K562 (cell line): ENCODE measurements around the gene MRPS15. TPM values are rescaled to one million over a fixed set of nuclear protein-coding genes. Genes with fewer than 3 reads are reported as not detected.
A peak's percentile ranks its signal among the peaks of the same experiment; 100 is the strongest.

Experiments
- BHLHE40 ChIP-seq: IDR thresholded peaks from 2 replicates; pipeline ENCODE4 v1.6.1; 2011; ENCODE audit warnings: low read length, improper control_type of control experiment
- FOXK1 ChIP-seq: sonication (generic); formaldehyde crosslinking; IDR thresholded peaks from 2 replicates; pipeline ENCODE4 v1.8.0; 2022; ENCODE audit warnings: missing genetic modification reagents, mild to moderate bottlenecking, borderline replicate concordance
- FOXO4 ChIP-seq: fragments of 450-650 bp; formaldehyde crosslinking; IDR thresholded peaks from 2 replicates; pipeline ENCODE4 v1.4.0; 2020; ENCODE audit warnings: mild to moderate bottlenecking, moderate library complexity
- MYBL2 ChIP-seq, 2 experiments: fragments of 450-650 bp in 1 of 2; sonication (generic) in 1 of 2; formaldehyde crosslinking in 1 of 2; IDR thresholded peaks; 2 replicates each; pipeline versions ENCODE4 v1.6.1 to v1.8.1; 2017 to 2022; ENCODE audit warnings: borderline replicate concordance in 1 of 2, inconsistent platforms in 1 of 2, low read depth in 1 of 2, mild to moderate bottlenecking in 1 of 2, missing genetic modification reagents in 1 of 2, moderate library complexity in 1 of 2
- MYC ChIP-seq, 2 experiments: fragments of 250-450 bp in 1 of 2; sonication (Bioruptor Pico) in 1 of 2; IDR thresholded peaks; 2 replicates each; pipeline versions ENCODE4 v1.5.1 to v1.6.1; 2012 to 2021; ENCODE audit warnings: low read depth in 2 of 2, borderline replicate concordance in 1 of 2, improper control_type of control experiment in 1 of 2, low read length in 1 of 2, mild to moderate bottlenecking in 1 of 2, moderate library complexity in 1 of 2
- NCOR1 ChIP-seq: fragments of 450-650 bp; IDR thresholded peaks from 2 replicates; pipeline ENCODE4 v1.6.1; 2016; ENCODE audit warnings: mild to moderate bottlenecking, moderate library complexity
- NFXL1 ChIP-seq: fragments of 450-650 bp; formaldehyde crosslinking; IDR thresholded peaks from 2 replicates; pipeline ENCODE4 v1.4.0; 2021; ENCODE audit warnings: mild to moderate bottlenecking
- NKRF ChIP-seq: fragments of 450-650 bp; IDR thresholded peaks from 2 replicates; pipeline ENCODE4 v1.6.1; 2016; ENCODE audit warnings: borderline replicate concordance
- NR2F6 ChIP-seq: fragments of 450-650 bp; formaldehyde crosslinking; IDR thresholded peaks from 2 replicates; pipeline ENCODE4 v1.4.0; 2020; ENCODE audit warnings: mild to moderate bottlenecking
- PHB ChIP-seq: fragments of 250-450 bp; sonication (Bioruptor Pico); IDR thresholded peaks from 2 replicates; pipeline ENCODE4 v1.5.0; 2021
- POLR2G ChIP-seq: fragments of 200-400 bp; formaldehyde crosslinking; IDR thresholded peaks from 2 replicates; pipeline ENCODE4 v1.6.1; 2017; ENCODE audit warnings: low read depth, mild to moderate bottlenecking, antibody characterized with exemption, low read length, moderate library complexity
- RFX5 ChIP-seq: IDR thresholded peaks from 2 replicates; pipeline ENCODE4 v1.6.1; 2011; ENCODE audit warnings: low read depth, mild to moderate bottlenecking, improper control_type of control experiment, low read length
- TCFL5 ChIP-seq: fragments of 250-450 bp; sonication (Bioruptor Pico); conservative IDR thresholded peaks from 2 replicates; pipeline ENCODE4 v1.6.1; 2021; ENCODE audit warnings: mild to moderate bottlenecking, moderate library complexity, matching md5 sums
- U2AF1 ChIP-seq: fragments of 200-400 bp; formaldehyde crosslinking; optimal IDR thresholded peaks from 2 replicates; pipeline ENCODE3; 2017; ENCODE audit warnings: mild to moderate bottlenecking, low read depth, low read length, moderate library complexity
- XRCC4 ChIP-seq: IDR thresholded peaks from one replicate; pipeline ENCODE4 v1.6.1; 2011; ENCODE audit not compliant: insufficient read depth, insufficient read length; ENCODE audit errors: extremely low read depth
- YY1 ChIP-seq, 3 experiments: IDR thresholded peaks; 2 replicates each; pipeline ENCODE4 v1.6.1; 2011; ENCODE audit warnings: low read length in 2 of 3, mild to moderate bottlenecking in 2 of 3, moderate library complexity in 2 of 3, borderline replicate concordance in 1 of 3, control low read depth in 1 of 3, low read depth in 1 of 3; ENCODE audit not compliant: insufficient read depth in 3 of 3, insufficient replicate concordance in 2 of 3, control insufficient read depth in 1 of 3, insufficient read length in 1 of 3; ENCODE audit errors: extremely low read depth in 1 of 3
- ZBTB17 ChIP-seq: fragments of 450-650 bp; formaldehyde crosslinking; IDR thresholded peaks from 2 replicates; pipeline ENCODE4 v1.4.0; 2020; ENCODE audit warnings: mild to moderate bottlenecking
- ZNF133 ChIP-seq: fragments of 250-450 bp; sonication (Bioruptor Pico); IDR thresholded peaks from 2 replicates; pipeline ENCODE4 v1.4.0; 2020; ENCODE audit warnings: mild to moderate bottlenecking
- ZNF140 ChIP-seq: fragments of 250-450 bp; sonication (Bioruptor Pico); IDR thresholded peaks from 2 replicates; pipeline ENCODE4 v1.8.0; 2021; ENCODE audit warnings: moderate library complexity, mild to moderate bottlenecking, inconsistent platforms
- ZNF184 ChIP-seq: sonication (generic); formaldehyde crosslinking; IDR thresholded peaks from 2 replicates; pipeline ENCODE4 v1.5.0; 2020; ENCODE audit warnings: missing genetic modification reagents
- polyA plus RNA-seq, 8 experiments: library from polyadenylated mRNA; depleted of rRNA in 4 of 8; stranded (reverse) in 5 of 8; unstranded in 3 of 8; fragments of >200 nt; fragmentation: Nextera tagmentation in 2 of 8; fragmentation: Illumina TruSeq in 1 of 8; extraction: Ambion mirVana in 2 of 8; extraction: Trizol in 1 of 8; gene quantifications; 2 replicates each; pipeline versions ENCODE4 v1.2.1 to v1.2.3, GENCODE V29; 2011 to 2014; ENCODE audit warnings: inconsistent platforms in 1 of 8, missing spikeins in 1 of 8
- total RNA-seq, 7 experiments: library from RNA; depleted of rRNA in 6 of 7; stranded (reverse); fragments of >200 nt in 6 of 7; fragmentation: Illumina TruSeq in 2 of 7; extraction: Trizol in 2 of 7; gene quantifications; 2 replicates each; pipeline versions ENCODE4 v1.2.1 to v1.2.3, GENCODE V29; 2011 to 2021; ENCODE audit warnings: low replicate concordance in 1 of 7
- TF ChIP-seq, protein P1 (sequence below): IDR thresholded peaks from 3 replicates; pipeline ENCODE4 v1.6.1; 2011; ENCODE audit warnings: borderline replicate concordance, mild to moderate bottlenecking; ENCODE audit not compliant: insufficient read length, insufficient read depth

Gene MRPS15
- total and polyA plus RNA-seq, 9 of the 15 experiments (the other 6 are each of a cell fraction or from before 2014, with no cell fraction given), result 62.9 to 286 (median 149) TPM

- TF ChIP-seq ZNF184 (no peak), ZBTB17 (CRISPR knock-in tag) (peak; percentile 100), MYC (IDR thresholded peaks at IDR 0.05; ENCODE audit: low read depth, low read length) (peak; percentile 98), MYC (CRISPR knock-in tag; IDR thresholded peaks at IDR 0.05; ENCODE audit: borderline replicate concordance, low read depth) (peak; percentile 92), FOXO4 (CRISPR knock-in tag) (no peak), ZNF133 (0 out of 2 replicates have a peak, but pooled peaks have one; percentile 4), FOXK1 (CRISPR knock-in tag) (peak; percentile 96; the same call in 1 of the 2 replicates), MYBL2 (IDR thresholded peaks at IDR 0.05; ENCODE audit: low read depth) (no peak; the same call in 1 of the 2 replicates), MYBL2 (CRISPR knock-in tag; IDR thresholded peaks at IDR 0.05; ENCODE audit: borderline replicate concordance) (no peak), RFX5 (no peak), YY1 (IDR thresholded peaks at IDR 0.05; ENCODE audit: borderline replicate concordance in 1 of 3, control insufficient read depth in 1 of 3, extremely low read depth in 1 of 3, insufficient read depth in 3 of 3, insufficient read length in 1 of 3, insufficient replicate concordance in 2 of 3, low read depth in 1 of 3, low read length in 2 of 3) (peak; percentile 99 to 100 (median 100)), TCFL5 (CRISPR knock-in tag) (no peak), U2AF1 (peak; percentile 61), BHLHE40 (peak; percentile 100), POLR2G (peak; percentile 98), NFXL1 (no peak), NCOR1 (no peak; the same call in none of the 2 replicates), NKRF (peak; percentile 99), ZNF140 (CRISPR knock-in tag) (no peak), NR2F6 (CRISPR knock-in tag) (no peak), PHB (CRISPR knock-in tag) (no peak), XRCC4 (no peak)
- TF ChIP-seq, protein P1, sequence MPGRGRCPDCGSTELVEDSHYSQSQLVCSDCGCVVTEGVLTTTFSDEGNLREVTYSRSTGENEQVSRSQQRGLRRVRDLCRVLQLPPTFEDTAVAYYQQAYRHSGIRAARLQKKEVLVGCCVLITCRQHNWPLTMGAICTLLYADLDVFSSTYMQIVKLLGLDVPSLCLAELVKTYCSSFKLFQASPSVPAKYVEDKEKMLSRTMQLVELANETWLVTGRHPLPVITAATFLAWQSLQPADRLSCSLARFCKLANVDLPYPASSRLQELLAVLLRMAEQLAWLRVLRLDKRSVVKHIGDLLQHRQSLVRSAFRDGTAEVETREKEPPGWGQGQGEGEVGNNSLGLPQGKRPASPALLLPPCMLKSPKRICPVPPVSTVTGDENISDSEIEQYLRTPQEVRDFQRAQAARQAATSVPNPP, result no peak
Observed at GRCh38 chr1:36463803-36464604, at the start of gene MRPS15 (continued).
